ENCODE data around the gene RASD2.
"Not testable (repeated sequence)": the region's sequence is repeated elsewhere in the genome, so short reads cannot be mapped to it uniquely, and the experiment has no call there.

The RASD2 gene

DNA sequence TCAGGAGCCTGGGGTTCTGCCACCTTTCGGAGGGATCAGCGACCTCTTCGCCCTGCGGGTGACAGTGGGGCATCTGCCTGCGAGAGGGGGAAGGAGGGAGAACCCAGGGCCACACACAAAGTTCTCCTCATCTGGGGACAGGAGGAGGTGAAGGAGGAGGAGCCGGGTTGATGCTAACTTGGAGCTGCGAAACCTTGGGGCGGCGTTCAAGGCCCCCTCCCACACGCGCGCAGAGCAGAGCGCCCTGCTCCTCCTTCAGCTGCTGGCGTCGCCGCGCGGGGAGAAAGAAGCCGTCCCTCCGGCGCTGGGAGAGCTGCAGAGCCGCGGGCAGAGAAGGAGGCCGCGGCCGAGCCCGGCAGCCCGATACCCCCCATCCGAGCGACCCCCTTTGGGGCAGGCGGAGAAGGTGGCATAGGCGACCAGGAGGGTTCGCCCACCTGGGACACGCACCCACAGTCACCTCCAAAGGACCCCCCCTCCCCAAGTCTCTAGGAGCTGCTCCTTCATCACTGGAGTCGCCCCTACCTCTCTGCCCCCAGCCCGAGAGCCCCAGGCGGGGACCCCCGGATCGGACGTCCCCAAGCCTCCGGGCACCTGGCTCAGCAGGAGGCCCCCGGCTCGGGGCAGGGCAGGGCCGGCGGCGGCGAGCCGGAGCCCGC is at the start of gene RASD2:
Gene RASD2, plus strand, starts transcription at position 237 of the 659 bp plus-strand sequence. CDS start 5,979 bp downstream, outside the sequence.
- DNase-seq: peak in 1 of 2 experiments; percentile 68

DNA sequence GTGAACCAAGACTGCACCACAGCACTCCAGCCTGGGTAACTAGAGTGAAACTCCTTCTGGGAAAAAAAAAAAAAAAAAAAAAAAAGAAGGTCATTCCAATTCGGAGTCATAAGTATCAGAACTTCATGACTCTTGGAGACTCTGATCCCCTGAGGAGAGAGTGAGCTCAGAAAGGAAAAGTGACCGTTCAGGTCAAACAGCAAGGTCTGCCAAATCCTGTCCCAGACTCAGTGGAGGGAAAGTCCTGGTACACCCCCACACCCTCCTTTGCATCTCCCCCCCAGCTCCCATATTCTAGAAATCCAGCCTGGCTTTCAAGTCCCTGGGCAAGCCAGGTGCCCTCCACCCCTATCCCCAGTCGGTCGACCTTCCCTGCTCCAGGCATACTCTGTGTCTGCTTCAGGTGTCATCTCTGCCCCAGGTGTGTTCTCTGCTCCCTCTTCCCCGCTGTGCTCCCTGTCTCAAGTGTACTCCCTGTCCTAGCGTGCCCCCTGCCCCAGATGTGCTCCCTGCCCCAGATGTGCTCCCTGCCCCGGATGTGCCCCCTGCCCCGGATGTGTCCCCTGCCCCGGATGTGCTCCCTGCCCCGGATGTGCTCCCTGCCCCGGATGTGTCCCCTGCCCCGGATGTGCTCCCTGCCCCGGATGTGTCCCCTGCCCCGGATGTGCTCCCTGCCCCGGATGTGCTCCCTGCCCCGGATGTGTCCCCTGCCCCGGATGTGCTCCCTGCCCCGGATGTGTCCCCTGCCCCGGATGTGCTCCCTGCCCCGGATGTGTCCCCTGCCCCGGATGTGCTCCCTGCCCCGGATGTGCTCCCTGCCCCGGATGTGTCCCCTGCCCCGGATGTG is 49.3 kb upstream of the RASD2 start:
- DNase-seq: not testable (repeated sequence)

- no peak for DNase-seq
Measured at GRCh38 chr22:35491908-35492380, 48.7 kb upstream of the RASD2 start.

DNA sequence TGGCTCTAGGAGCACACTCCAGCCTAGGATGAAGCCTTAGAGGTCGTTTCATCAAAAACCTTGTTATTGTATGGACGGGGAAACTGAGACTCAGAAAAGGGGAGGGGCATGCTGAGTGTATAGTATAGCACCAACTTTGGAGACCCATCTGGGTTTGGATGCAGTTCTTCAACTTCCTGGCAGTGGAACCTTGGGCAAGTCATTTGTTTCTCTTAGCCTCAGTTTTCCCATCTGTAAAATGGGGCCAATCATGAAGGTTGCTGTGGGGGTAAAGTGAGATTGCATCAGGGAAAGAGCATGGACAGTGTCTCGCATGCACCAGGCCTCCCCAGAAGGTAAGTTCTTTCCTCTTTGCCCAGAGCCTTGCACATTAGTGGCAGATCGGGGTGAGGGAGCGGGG is 47.6 kb upstream of the RASD2 start:
- no peak for DNase-seq

GRCh38 chr22:35495711-35496110 is 44.9 kb upstream of the RASD2 start:
- not testable (repeated sequence) for DNase-seq

DNA sequence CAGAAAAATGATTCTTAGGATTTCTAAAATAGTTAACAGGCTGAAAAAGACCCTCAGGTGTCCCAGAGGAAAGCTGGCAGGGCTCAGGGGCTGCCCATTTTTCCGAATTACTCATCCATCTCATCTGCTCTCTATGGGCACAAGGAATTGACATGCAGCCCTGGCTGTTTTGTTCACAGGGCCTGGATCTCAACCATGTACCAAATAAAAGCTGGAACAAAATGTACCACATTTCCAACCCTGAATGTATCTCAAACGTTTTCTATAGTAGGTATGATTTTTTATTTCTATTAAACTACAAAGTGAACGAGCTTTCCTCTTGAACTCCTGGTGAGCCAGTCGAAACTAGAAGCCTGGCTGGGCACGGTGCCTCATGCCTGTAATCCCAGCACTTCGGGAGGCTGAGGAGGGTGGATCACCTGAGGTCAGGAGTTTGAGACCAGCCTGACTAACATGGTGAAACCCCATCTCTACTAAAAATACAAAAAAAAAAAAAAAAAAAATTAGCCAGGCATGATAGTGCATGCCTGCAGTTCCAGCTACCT is 43.8 kb upstream of the RASD2 start:
- no peak for DNase-seq

DNA sequence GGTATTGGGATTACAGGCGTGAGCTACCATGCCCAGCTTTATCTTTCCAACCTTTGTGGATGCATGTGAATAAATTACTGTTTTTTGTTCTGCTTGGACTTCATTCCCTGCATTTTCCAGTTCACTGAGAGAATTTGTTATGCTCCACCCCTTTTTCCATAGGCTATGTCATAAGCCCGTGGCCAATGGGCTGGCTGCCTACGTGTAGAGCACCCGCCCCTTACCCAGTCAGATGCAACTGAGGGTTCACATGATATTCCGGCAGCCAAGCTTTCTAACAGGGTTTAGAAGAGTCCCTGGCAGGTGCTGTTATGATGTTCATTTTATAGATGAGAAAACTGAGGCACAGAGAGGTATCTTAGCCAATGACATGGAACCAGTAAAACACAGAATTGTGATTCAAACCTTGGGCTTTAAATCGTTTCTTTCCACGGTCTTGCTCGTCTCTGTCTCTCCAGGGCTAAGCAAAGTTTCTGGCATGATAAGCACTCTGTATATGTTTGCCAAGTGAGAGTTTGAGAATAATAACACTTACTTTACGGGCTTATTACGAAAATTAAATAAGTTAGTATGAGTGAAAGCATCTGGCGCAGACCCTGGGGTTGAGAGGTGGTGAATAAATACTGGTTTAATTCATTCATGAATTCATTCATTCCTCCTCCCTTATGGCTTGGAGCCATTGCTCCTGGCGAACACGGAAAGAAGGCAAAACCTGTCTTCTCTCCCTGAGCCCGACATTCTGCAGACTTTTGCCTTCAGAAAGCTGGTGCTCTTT is 42.4 kb upstream of the RASD2 start:
- no peak for DNase-seq

DNA sequence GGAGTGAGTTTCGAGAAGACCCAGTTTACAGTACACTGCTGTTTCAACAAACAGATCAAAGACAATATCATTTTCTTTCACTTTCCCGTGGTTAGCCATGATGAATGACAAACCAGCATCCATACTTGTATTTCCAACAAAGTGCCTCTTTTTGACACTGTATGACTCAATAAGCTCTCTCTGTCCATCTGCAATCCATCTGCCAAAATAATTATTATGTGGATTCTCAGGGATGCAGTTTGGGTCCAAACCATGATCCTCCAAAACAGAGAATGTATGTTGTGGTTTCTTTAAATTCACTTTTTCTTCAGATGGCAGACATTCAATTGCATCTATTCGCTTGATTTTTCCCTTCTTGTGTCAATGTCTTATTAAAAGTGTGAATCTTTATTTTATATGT is 37.8 kb upstream of the RASD2 start:
- no peak for DNase-seq

GRCh38 chr22:35505399-35506258 is 35.0 kb upstream of the RASD2 start:
- no peak for DNase-seq

DNA sequence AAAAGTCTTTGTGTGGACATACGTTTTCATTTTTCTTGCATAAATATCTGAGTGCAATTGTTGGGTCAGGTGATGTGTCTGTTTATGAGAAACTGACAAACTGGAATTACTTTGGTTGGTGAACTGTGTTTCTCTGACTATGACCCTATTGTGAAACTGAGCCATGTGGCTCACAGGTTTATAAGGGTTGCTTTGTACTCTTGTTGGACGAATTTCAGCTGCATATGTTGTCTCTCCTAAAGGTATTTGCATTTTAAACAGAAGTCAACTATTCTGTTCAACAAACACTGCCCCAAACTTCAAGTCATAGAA is 34.4 kb upstream of the RASD2 start:
- DNase-seq: no peak

DNA sequence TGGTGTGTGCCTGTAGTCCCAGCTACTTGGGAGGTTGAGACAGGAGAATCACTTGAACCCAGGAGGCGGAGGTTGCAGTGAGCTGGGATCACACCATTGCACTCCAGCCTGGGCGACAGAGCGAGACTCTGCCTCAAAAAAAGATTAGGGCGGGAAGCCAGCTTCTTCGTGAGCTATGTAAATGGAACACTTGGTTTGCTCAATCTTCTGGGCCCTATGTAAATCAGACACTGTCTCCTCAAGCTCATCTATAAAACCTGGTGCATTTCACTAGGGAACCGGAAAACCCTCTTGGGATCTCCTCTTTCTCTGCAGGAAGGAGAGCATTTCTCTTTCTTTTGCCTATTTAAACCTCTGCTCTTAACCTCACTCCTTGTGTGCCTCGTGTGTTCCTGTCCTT is 32.8 kb upstream of the RASD2 start:
- not testable (repeated sequence) for DNase-seq

DNA sequence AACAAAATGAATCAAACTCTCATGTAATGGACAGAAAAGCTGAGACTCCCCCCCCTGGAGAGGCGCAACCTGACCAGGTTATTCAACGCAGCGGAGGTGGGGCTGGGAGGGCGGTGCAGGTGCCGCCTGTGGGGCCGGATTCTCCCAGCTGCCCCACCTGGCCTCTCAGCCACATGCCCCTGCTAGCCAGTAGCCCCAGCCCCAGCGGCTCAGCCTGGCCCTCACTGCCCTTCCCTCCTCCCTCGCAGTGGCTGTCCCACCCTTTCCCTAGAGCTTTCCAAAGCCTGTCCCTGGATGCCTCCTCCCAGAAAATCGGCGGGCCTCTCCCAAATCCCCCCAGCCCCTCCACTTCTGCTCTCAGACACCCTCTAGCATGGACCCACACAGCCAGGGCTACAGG is 31.2 kb upstream of the RASD2 start:
- no peak for DNase-seq

DNA sequence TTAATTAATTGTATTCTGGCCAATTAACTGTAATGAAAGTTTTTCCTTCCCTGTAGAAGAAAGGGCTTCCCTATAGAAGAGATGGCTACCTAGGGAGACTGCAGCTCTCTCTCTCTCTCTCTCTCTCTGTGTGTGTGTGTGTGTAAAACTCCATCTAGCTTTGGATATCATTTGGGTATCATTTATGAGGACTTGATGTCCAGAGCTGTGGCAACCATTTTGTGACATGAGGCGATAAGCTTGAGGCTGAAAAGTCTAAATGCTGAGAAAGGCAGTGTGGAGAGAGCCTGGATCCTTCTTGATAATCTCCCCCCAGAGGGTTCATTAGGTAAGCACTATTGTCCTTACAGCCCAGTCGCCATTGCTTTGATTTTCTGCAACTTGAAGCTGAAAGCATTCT is 30.7 kb upstream of the RASD2 start:
- no peak for DNase-seq

DNA sequence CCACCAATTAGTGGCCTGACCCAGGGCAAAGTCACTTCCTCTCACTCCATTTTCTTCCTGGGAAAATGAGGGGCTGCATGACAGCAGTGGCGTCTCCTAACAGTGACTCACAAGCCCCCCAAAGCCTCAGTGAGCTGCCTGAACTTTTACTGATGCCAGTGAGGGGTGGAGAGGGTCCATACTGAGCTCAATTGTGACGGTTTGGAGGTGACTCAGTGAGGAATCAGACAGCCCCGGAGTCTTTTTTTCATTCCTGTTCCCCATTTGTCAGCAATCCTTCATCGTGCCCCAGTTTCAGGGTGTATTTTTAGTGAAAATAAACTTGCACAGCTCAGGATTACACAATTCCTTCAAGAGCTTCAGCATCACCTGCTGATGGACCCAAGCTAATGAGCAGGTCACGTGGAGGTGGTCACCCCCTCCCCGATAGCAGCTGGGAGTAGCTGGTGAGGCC is 30.1 kb upstream of the RASD2 start:
- no peak for DNase-seq

DNA sequence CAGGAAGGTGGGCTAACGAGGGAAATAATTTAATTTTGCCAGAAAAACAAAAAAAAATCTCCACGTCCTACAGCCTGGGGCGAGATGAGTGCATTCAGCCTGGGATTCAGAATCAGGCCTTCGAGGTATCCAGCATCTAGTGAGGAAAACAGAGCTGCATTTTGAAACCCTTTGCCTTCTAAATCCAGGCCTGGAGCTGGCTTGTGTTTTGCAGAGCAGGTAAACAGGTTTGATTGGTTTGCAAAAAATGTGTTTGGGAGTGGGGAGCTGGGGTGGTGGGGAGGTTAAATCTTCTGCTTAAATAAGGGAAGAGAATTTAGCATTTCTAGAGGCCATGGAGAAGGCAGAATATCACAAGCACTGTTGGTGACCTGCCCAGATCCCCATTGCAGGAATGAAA is 29.7 kb upstream of the RASD2 start:
- no peak for DNase-seq

DNA sequence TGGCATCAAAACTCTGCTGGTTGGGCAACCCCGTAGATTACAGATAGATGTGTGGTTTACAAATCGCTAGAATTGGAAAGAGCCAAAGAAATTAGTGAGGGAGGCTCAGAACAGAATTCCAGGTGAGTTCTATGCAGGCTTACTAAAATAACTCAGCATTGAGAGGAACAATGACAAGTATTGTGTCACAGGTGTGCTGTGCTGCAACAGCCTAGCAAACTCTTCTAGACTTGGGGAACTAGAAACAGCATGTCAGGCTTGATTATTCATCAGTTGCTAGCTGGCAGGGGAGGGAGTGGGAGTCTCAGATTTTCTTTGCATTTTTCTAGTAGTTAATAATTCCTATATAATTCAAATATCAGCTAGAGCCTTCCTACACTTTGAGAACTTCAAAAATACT is 26.3 kb upstream of the RASD2 start:
- no peak for DNase-seq

GRCh38 chr22:35515952-35516351 is 24.7 kb upstream of the RASD2 start:
- not testable (repeated sequence) for DNase-seq

GRCh38 chr22:35516723-35517122 is 23.9 kb upstream of the RASD2 start:
- DNase-seq: no peak

- no peak for DNase-seq
Measured at GRCh38 chr22:35517207-35517606, 23.4 kb upstream of the RASD2 start.

- DNase-seq: no peak
Measured at GRCh38 chr22:35517769-35518530, 22.7 kb upstream of the RASD2 start.

DNA sequence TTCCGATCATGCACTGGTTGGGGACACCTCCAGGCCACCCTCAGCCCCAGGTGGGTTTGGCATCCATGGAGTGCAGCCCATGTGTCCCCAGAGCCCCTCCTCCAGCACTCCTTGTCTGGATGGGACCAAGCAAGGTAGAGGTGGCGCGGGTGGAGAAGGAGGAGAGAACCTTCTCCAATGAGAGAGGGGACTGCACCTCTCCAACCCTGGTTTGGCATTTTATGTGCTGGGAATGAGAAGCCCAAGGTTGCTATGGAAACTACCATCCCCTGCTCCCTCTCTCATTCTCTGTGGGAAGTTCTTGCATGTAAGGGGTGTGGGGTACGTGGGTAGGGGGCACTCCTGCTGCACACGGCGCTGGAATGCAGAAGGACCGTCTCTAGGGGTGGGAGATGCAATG is 21.8 kb upstream of the RASD2 start:
- no peak for DNase-seq

Data from activated T-cell treated with anti-CD3 and anti-CD28 coated beads, Interleukin-2, amount 50 U/mL, for 48 hours (primary cell).